Type B pancreatic cell (in vitro differentiated cells): Measurements from ENCODE around the gene IPO13. TPM values are rescaled to one million over a fixed set of nuclear protein-coding genes. Genes with fewer than 3 reads are reported as not detected.

Experiments used
- DNase-seq: peaks from one replicate; pipeline ENCODE4 v3.0.0; 2021; ENCODE audit warnings: mixed read lengths; ENCODE audit not compliant: unreplicated experiment; ENCODE audit errors: extremely low spot score
- H3K27ac Mint-ChIP-seq: 2 replicates; pipeline ENCODE4 v1.8.0; 2021; ENCODE audit warnings: mild to moderate bottlenecking, mixed read lengths
- H3K27me3 Mint-ChIP-seq: 2 replicates; pipeline ENCODE4 v1.8.0; 2021; ENCODE audit warnings: mixed read lengths
- H3K36me3 Mint-ChIP-seq: 2 replicates; pipeline ENCODE4 v1.8.0; 2021; ENCODE audit warnings: mixed read lengths
- H3K4me1 Mint-ChIP-seq: one replicate; pipeline ENCODE4 v1.8.0; 2021; ENCODE audit warnings: mixed read lengths; ENCODE audit not compliant: unreplicated experiment
- H3K4me3 Mint-ChIP-seq: 2 replicates; pipeline ENCODE4 v1.8.0; 2021; ENCODE audit warnings: mild to moderate bottlenecking, mixed read lengths
- H3K9me3 Mint-ChIP-seq: 2 replicates; pipeline ENCODE4 v1.8.0; 2021; ENCODE audit warnings: mixed read lengths
- total RNA-seq: library from RNA; stranded (reverse); gene quantifications from 2 replicates; pipeline ENCODE4 v1.2.1, GENCODE V29; 2021; ENCODE audit warnings: low replicate concordance
- TF ChIP-seq, protein P1 (sequence below): fragments of 200-600 bp; sonication (generic); conservative IDR thresholded peaks from 2 replicates; pipeline ENCODE4 v1.5.0; 2021; ENCODE audit warnings: antibody characterized with exemption, mild to moderate bottlenecking

Gene IPO13
- total RNA-seq, 1 donor from 2014 or later = 39.4 TPM

DNA sequence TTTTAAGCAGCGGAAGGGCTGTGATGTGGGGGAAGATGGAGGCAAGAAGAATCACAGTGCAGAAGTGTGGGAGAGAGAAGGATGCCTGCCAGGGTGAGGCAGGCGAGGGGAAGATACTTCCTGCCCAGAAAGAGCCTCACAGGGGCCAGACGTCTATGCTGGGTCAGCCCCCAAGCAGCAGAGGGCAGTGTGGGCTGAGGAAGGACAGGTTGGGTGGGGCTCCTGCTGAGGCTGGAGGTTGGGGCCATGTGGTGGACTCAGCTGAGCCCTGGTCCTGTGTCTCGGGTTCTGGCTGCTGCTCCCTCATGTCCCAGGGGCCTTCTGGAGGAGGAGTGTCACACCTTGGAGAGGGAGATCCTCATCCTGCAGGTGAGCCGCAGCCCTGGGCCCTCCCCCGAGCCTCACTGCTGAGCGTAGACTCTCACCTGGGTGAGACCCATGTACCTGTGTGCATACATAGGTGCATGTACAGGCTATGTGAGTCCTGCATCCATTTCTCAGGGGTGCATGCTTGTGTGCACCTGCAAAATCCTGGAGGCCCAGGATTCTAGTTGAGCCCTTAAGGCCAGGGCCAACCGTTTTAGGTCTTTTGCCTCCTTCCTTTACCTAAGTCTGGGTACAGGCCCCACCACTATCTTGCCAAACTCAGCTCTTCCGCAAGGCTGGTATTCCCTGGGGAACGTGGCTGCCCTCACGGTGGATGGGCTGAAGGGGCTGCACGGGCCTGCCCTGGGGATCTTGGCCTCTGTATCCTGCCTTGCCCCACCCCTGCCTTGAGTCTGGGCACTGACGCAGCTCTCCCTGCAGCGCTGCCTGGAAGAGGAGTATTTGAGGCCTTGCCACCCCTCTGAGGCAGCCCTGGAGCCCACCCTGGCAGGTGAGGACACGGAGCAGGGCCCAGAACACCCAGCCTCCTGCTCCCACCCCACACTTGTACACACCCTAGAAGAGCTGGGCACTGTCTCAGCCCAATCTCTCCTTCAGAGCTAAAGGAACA lies 48.3 kb downstream of the IPO13 start:
- no peak for DNase-seq
- TF ChIP-seq, protein P1, sequence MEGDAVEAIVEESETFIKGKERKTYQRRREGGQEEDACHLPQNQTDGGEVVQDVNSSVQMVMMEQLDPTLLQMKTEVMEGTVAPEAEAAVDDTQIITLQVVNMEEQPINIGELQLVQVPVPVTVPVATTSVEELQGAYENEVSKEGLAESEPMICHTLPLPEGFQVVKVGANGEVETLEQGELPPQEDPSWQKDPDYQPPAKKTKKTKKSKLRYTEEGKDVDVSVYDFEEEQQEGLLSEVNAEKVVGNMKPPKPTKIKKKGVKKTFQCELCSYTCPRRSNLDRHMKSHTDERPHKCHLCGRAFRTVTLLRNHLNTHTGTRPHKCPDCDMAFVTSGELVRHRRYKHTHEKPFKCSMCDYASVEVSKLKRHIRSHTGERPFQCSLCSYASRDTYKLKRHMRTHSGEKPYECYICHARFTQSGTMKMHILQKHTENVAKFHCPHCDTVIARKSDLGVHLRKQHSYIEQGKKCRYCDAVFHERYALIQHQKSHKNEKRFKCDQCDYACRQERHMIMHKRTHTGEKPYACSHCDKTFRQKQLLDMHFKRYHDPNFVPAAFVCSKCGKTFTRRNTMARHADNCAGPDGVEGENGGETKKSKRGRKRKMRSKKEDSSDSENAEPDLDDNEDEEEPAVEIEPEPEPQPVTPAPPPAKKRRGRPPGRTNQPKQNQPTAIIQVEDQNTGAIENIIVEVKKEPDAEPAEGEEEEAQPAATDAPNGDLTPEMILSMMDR = peak; percentile 53
- H3K9me3 Mint-ChIP-seq = no peaks in the 10 kb centered on the region
- no peaks in the 10 kb centered on the region for H3K27me3 Mint-ChIP-seq
- no peak overlapping the region for H3K27ac Mint-ChIP-seq
- no peaks in the 10 kb centered on the region for H3K36me3 Mint-ChIP-seq
- peaks cover 5% of the 10 kb centered on the region for H3K4me1 Mint-ChIP-seq
- peak overlapping the region; percentile 34 for H3K4me3 Mint-ChIP-seq

- TF ChIP-seq, protein P1 = no peak
- Mint-ChIP-seq H3K4me1 (peaks cover 5% of the 10 kb centered on the region), H3K9me3 (no peaks in the 10 kb centered on the region), H3K27me3 (no peaks in the 10 kb centered on the region), H3K27ac (peak overlapping the region; percentile 46), H3K36me3 (no peaks in the 10 kb centered on the region), H3K4me3 (peak overlapping the region; percentile 52)
- no peak for DNase-seq
Observed at GRCh38 chr1:43995984-43996732, 49.4 kb downstream of the IPO13 start.

DNA sequence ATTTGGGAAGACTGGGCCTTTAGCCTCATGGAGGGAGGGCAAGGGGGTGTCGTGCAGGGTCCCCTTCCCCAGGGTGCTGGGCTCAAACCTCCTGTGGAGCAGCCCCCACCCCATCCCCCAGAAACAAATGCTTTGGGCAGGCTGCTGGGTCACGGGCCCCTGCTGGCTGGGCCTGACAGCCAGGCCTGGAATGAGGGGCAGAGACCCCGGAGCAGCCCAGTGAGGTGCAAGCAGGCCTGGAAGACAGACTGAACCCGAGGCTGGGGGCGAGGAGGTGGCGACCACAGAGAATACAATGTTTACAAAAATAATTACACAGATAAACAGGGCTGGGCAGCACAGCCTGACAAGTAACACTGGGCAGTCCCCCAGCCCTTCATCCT lies 50.0 kb downstream of the IPO13 start:
- H3K9me3 Mint-ChIP-seq = no peaks in the 10 kb centered on the region
- no peaks in the 10 kb centered on the region for H3K27me3 Mint-ChIP-seq
- H3K4me1 Mint-ChIP-seq = peaks cover 5% of the 10 kb centered on the region
- TF ChIP-seq, protein P1 = no peak
- peak overlapping the region; percentile 46 for H3K27ac Mint-ChIP-seq
- H3K36me3 Mint-ChIP-seq = no peaks in the 10 kb centered on the region
- DNase-seq = peak; percentile 66
- H3K4me3 Mint-ChIP-seq = no peak overlapping the region

DNA sequence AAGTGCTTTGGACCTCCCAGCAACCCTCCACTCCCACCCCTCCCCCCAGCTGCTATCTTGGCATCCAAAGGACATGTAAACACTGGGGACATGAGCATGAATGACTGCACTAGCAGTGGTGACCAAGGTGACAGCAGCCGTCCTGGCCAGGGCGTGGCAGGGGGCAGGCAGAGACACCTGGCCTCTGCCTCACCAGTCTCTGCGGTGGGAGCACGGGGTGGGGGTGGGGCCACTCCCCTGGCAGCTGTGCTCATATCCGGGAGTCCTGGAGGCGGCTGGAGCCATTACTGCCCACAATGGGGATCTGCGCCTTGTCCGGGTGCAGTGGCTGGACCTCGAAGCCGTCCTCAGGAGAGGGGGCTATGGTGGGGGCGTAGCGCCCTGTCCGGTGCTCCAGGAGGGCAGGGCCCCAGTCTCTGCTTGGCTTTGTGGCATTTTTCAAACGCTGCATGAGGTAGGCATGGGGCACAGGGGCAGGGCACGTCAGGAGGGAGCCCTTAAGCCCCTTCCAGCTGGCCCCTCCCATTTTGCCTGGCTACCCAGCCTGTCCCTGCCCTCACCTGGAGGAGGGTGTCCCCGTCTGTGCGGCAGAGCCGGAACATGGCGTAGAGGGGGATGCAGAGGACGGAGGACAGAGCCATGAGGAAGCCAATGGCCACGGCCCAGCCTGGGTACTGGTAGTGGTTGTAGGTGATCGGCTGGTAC lies 50.7 kb downstream of the IPO13 start:
- H3K4me3 Mint-ChIP-seq = no peak overlapping the region
- H3K36me3 Mint-ChIP-seq = no peaks in the 10 kb centered on the region
- H3K9me3 Mint-ChIP-seq = no peaks in the 10 kb centered on the region
- H3K4me1 Mint-ChIP-seq = peaks cover 5% of the 10 kb centered on the region
- no peak overlapping the region for H3K27ac Mint-ChIP-seq
- H3K27me3 Mint-ChIP-seq = no peaks in the 10 kb centered on the region
- DNase-seq = no peak
- TF ChIP-seq, protein P1 = no peak

DNA sequence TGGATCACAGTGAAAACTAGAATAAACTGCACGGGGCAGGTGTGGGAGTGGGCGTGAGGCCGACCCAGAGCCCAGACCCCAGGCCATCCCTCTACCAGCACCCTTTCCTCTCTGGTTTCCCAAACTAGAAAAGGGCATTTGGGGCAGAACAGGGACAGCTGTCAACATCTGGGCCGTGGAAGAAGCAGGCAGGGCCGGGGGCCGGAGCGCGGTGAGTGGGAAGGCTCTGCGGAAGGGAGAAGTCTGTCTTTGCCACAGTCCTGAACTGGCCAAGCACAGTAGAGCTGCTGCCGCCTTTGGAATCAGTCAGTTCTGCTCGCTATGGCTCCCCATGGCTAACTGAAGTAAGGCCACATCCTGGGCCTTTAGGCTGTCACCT lies 51.2 kb downstream of the IPO13 start:
- Mint-ChIP-seq H3K27ac (no peak overlapping the region), H3K4me3 (no peak overlapping the region)
- TF ChIP-seq, protein P1 = no peak

More for the DNA sequence above, 51.2 kb downstream of the IPO13 start:
- H3K27me3 Mint-ChIP-seq = no peaks in the 10 kb centered on the region
- no peak for DNase-seq
- peaks cover 5% of the 10 kb centered on the region for H3K4me1 Mint-ChIP-seq
- no peaks in the 10 kb centered on the region for H3K9me3 Mint-ChIP-seq
- no peaks in the 10 kb centered on the region for H3K36me3 Mint-ChIP-seq
